ENCODE results near the gene TMEM141.
"Not testable (repeated sequence)": the region's sequence is repeated elsewhere in the genome, so short reads cannot be mapped to it uniquely, and the experiment has no call there.

TMEM141 gene

DNA sequence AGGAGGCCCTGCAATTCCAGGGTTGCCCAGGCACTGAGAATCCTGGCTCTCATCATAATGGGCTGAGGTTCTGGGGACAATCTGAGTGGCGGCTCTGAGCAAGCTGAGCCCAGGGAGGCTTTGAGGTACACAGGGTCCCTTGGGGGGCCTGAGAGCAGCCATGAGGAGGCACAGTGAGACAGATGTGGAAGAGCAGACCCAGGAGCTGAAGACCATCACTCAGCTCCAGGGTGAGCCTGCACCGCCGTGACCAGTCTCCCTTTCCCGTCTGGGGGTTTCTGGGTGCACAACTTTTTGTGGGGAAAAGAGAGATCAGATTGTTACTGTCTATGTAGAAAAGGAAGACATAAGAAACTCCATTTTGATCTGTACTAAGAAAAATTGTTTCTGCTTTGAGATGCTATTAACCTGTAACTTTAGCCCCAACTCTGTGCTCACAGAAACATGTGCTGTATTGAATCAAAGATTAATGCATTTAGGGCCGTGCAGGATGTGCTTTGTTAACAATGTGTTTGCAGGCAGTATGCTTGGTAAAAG lies 5.2 kb downstream of the TMEM141 start, which contains the start of gene CCDC183:
CCDC183 (plus strand) TSS at position 101 of the 537 bp plus-strand sequence; CDS start at position 161, 60 bp downstream.
- DNase-seq, result no peak

DNA sequence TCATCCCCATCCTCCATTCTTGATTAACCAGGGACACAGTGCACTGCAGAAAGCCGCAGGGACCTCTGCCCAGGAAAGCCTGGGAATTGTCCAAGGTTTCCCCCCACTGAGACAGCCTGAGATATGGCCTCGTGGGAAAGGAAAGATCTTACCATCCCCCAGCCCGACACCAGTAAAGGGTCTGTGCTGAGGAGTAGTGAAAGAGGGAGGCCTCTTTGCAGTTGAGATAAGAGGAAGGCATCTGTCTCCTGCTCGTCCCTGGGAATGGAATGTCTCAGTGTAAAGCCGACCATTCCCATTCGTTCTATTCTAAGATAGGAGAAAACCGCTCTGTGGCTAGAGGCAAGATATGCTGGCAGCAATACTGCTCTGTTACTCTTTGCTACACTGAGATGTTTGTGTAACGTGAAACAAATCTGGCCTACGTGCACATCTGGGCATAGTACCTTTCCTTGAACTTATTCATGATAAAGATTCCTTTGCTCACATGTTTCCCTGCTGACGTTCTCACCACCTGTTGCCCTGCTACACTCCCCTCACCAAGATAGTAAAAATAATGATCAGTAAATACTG lies 5.7 kb downstream of the TMEM141 start:
- DNase-seq, result not testable (repeated sequence)

DNA sequence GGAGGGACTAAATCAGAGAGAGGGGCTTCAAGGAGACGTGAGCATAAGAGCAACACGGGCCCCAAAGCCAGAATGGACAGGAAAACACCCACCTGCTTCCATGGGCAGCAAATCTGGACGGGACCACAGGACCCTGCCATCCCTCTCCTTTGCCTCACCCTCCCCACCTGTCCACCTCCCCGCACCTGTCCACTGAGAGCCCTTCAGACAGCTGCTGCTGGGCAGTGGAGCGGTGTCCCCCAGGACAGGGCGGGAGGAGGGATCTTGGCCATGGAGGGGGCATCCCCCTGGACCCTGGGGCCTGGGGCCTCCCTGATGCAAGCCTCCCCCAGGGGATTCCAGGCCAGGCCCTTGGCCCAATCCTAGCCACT lies 7.5 kb downstream of the TMEM141 start:
- no peak for DNase-seq

DNA sequence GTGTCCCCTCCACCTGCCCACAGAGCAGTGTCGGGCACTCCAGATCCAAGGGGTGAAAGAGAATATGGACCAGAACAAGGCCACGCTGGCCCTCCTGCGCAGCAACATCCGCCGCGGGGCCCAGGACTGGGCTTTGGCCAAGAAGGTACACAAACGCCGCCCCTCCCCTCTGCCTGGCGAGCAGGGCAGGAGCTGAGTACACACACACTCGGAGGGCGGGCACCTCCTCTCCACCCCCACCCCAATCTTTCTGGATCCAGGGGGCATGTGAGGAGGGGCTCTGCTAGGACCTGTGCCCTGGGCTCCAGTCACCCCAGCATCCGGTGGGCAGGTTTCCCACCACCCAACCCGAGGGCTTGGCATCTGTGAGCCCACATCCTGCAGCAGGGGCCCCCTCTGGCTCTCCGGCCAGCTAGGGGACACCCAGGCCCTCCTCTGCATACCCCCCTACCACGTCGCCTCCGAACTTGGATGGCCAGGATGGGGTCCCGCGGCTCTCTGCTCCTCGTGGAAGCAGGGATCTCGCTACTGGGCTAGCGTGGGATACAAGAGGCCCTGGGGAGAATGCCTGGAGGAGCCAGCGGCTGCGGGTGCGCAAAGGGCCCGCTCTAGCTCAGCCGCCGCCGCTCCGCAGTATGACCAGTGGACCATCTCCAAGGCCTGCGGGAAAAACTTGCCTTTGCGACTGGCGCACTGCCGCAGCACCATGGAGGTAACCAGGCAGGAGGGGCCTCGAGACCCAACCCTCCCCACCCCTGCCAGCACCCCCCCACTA lies 8.1 kb downstream of the TMEM141 start:
- no peak for DNase-seq

DNA sequence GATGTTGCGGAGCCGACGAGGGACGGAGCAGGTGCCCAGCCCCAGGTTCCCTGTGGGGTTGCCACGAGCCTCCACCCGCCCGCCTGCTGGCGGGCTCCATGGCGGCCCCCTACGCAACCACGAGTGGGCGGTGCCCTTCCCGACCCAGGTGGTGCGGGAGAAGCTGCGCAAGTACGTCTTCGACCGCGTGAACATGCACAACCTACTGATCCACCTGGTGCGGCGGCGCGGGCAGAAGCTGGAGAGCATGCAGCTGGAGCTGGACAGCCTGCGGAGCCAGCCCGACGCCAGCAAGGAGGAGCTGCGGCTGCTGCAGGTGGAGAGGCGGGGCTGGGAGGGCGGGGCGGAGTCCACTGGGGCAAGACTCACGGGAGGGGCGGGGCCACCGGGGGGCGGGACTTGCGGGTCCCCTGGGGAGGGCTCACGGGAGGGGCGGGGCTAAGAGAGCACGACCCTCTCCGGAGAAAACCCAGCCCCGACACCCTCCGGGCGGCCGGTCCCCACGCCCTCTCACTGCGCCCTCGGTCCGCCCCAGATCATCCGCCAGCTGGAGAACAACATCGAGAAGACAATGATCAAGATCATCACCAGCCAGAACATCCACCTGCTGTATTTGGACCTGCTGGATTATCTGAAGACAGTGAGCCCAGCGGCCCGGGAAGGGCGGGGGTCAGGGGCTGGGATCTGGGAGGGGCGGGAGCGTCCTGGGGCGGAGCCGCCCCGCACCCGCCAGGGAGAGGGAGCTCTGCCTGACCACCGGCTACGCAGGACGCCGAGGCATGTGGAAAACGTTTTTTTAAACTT lies 8.9 kb downstream of the TMEM141 start:
- peak; percentile 96 for DNase-seq

DNA sequence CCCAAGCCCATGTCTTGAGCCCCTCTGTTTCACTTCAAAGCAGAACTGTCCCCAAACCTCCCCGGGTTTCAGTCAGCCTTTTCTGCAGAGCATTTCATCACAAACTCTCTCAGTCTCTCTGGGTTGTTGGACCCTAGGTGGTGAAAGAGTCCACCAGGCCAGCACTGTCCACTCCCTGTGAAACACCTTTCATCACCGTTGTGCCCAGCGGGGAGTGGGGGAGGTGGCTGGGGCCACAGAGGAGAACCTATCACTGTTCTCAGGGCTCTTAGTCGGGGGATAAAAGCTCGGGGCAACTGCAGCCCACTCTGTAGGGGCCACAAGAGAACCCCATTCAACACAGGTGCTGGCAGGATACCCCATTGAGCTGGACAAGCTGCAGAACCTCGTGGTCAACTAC lies 11.2 kb downstream of the TMEM141 start:
- no peak for DNase-seq

DNA sequence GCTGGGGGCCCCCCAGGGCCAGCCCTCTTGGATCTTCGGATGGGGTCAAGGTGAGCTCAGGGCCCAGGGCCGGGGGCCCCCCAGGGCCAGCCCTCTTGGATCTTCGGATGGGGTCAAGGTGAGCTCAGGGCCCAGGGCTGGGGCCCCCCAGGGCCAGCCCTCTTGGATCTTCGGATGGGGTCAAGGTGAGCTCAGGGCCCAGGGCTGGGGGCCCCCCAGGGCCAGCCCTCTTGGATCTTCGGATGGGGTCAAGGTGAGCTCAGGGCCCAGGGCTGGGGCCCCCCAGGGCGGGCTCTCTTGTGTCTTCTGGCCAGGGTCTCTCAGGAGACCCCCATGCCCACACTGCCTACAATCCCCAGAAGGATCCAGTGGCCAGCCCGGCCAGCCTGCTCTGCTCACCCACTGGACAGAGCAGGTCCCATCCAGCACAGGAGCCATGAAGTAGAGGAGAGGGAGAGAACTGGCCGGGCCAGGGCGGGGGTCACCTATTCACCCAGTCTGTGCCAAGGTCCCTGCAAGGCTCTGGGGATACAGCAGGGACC lies 11.9 kb downstream of the TMEM141 start:
- DNase-seq, result not testable (repeated sequence)

DNA sequence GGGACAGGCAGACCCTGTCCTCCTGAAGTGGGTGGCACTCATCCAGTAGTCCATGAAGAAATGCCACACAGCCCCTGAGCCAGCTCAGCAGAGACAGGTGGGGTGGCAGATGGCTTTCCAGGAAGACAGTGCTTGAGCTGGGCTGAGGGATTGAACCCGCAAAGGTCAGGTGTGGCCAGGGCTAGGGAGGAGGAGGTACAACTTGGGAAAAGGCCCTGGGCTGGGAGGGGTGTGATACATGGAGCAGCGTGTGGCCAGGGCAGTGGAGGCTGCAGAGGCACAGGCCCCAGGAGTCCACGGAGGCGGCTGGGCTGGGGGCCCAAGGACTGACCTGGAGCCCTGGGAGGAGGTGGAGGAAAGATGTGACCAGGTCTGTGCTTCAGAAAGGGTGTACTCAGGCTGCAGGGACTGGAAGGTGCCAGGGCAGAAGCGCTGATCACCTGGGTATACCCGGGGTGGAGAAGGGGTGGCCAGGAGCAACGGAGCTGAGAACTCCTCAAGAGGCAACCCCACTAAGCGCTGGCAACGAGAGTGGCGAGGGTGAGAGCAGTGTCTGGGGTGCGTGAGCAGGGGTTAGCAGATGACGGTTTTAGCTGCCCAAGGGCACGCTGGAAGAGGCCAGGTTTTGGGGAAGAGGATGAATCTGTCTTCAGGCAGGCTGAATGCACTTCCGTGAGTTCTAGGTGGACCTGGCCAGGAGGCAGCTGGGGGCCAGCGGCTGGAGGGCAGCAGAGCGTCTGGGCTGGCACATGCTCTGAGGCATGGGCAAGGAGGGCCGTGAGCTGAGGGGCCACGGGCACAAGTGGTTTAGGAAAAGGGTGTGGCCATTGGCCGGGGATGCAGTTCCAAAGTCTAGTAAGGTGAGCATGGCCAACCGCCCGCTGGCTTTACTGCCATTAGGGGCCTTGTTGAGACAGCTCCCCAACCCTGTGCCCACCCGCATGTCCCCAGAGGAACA lies 12.7 kb downstream of the TMEM141 start:
- DNase-seq, result no peak

DNA sequence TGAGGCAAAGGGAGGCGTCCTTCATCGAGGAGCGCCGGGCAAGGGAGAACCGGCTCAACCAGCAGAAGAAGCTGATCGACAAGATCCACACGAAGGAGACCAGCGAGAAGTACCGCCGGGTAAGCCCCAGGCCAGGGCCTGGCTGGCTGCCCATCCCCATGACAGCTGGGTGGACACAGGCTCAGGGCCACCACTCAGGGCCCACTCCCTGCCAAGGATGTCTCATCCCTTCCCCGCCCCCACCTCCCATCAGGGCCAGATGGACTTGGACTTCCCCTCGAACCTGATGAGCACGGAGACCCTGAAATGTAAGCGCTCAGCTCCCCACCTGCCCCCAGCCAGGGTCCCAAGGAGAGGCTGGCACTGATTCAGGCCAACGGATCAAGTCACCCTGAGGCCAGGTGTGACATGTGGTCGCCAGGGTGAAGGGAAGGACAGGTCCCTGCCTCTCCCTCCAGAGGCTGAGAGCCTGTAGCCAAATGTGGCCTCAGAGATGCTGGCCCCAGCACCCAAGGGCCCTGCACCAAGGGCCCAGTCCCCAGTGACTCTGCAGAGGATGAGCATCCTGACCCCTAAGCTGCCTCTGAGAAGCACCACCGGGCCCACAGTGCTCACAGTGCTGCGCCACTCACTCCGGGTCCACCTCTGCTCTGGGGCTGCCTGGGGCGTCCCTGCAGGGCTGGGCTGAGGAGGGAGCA lies 13.5 kb downstream of the TMEM141 start:
- DNase-seq, result no peak

DNA sequence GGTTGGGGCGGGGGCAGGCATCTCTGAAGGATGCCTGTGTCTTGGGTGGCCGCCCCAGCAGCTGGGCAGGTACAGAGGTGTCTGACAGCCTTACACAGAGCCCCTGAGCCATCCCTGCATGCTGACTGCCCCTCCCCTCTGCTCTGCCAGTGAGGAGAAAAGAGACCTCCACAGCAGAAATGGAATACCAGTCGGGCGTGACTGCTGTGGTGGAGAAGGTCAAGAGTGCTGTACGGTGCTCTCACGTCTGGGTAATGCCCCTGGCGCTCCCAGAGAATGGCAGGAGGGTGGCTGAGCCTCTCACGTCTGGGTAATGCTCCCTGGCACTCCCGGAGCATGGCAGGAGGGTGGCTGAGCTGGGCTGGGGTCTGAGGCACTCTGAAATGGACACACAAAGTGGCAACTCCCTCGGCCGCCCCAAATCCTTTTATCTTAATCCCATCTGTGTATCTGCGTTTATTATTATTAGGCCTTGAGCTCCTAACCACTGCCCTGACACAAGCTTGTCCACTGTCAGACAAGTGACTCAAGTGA lies 14.1 kb downstream of the TMEM141 start:
- no peak for DNase-seq

DNA sequence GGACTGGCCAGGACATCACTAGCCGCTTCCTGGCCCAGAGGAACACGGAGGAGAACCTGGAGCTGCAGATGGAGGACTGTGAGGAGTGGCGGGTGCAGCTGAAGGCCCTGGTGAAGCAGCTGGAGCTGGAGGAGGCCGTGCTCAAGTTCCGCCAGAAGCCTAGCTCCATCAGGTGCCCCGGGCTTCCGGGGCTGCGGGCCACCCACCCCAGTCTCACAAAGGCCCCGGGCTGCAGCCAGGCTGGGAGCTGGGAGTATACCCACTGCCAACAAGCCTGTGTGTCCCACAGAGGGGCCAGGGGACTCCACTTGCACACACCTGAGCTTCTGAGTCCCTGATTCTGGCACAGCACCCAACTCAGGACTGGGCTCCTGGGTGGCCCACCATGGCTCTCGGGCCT lies 14.9 kb downstream of the TMEM141 start:
- no peak for DNase-seq

DNA sequence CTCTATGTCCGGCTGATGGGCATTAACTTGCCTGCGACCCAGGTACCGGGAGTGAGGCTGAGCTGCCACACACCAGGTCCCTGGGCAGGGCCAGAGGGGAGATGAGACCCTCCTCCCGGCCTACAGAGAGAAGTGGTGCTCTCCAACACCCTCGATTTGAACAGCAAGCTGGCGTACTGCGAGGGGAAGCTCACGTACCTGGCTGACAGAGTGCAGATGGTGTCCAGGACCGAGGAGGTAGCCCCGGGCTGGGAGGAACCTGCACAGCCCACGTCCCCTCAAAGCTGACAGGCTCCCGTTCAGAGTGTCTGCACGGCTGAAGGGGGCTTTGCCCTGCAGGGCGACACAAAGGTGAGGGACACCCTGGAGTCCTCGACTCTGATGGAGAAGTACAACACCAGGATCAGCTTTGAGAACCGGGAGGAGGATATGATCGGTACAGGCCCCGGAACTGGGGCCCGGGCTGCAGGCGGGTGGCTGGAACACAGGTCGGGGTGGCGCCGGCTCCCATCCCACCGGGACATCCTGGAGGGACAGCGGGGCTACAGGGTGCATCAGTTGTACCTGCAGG lies 15.6 kb downstream of the TMEM141 start:
- no peak for DNase-seq

DNA sequence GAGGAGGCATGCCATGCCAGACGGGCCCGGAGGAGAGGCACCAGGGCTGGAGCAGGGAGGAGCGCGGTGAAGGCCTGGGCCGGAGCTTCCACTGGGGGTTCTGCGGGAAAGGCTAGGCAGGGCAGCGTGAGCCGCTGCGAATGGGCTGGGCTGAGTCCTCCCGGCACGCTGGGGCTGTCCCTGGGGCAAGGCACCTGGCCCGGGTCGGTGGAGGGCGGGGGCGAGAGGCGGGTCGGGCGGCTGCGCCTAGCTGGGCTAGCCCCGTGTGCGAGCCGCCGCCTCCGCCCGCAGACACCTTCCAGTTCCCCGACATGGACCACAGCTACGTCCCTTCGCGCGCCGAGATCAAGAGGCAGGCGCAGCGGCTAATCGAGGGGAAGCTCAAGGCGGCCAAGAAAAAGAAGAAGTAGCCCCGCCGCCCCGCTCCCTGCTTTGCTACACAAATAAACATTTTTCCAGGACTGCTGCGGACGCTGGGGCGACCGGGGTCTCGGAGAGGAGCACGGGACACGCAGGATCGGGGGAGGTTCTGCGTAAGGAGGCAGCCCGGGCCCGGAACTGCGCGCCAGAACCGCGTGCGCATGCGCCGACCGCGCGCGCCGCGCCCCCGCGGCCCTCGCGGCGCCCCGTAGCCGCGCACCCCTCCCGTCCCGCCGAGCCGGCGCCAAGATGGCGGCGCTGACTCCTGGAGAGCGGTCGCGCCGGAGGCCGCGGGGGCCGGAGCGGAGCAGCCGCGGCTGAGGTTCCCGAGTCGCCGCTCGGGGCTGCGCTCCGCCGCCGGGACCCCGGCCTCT lies 16.3 kb downstream of the TMEM141 start, which contains the start of gene RABL6:
RABL6 (plus strand) TSS at position 668 of the 794 bp plus-strand sequence. CDS start 249 bp downstream, outside the sequence.
- peak; percentile 90 for DNase-seq

DNA sequence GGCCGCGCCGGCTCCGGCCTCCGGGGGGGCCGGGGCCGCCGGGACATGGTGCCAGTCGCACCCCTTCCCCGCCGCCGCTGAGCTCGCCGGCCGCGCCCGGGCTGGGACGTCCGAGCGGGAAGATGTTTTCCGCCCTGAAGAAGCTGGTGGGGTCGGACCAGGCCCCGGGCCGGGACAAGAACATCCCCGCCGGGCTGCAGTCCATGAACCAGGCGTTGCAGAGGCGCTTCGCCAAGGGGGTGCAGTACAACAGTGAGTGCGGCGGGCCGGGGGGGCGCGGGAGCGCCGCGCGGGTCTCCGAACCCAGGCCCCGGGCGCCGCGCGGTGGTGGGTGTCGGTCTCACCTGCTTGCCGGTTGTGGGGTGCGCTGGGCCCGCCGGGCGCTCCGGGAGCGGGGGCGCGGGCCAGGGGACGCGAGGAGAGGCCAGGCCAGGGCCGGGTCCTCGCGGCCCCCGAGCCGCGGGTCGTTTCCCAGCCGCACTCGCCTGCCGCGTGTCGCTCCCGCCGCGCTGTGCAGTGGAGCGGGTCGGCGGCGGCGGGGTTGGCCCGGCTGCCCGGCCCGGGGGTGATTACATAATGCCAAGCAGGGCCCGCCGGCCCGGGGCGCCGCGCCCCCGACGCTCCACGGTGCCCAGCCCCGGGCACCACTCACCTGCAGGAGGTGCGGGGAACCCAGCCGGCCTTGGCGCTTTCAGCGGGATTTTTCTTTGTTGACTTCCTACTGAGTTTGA lies 17.1 kb downstream of the TMEM141 start:
- DNase-seq, result peak; percentile 47

DNA sequence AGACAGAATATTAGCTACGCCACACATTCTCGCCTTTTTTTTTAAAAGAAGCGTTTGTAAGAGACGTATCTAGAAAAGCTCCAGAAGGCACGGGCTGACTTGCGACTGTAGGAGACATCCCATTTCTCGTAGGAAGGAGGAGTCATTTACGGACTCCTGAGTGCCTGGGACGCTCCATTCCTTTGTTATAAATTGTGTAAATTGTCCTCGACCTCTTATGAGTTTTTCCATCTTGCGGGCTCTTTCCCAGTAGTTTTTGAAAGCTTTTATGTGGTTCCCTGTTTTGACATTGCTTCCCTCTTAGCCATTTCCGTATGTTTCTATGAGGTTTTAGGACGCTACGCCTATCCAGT lies 17.6 kb downstream of the TMEM141 start:
- DNase-seq, result peak; percentile 49

DNA sequence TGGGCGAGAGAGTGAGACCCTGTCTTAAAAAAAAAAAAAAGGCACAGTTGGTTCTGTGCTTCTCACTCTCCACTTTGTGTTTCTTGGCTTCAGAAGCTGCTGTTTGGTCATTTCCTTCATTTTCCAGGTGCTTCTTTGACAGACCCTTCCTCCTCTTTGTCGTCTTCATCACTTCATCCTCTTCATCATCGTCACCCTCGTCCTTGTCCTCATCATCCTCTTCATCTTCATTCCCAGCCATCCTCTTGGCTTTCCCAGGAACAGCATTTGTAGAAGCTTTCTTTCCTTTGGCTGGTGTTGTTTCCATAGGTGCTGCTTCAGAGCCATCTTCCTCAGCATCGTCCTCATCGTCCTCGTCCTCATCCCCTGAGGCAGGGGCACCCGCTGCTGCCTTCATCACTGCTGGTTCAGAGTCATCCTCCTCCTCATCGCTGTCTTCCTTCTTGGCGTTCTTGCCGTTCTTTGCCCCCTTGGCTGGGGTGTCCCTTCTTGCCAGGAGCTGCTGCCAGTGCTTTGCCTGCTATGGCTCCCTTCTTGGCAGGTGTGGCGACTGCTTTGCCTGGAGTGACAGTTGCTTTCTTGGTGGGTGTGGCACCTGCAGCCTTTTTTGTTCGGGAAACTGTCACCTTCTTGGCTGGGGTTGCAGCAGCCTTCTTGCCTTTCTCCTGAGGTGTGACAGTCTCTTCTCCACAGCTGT lies 23.7 kb downstream of the TMEM141 start:
- no peak for DNase-seq

DNA sequence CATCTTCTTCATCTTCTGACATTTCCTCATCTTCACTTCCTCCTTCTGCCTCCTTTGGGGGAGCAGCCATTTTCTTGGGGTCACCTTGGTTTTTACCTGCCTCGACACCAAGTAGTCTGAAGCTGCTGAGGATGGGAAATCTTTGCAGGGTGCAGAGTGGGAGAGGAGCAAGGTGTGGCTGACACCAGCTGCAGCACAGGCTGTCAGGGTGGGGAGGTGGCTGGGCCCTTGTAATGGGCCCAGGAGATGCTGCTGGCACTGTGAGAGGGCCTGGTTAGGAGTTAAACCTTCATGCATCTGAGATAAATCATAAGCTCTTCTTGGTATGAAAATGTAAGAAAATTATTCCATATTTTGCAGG lies 24.3 kb downstream of the TMEM141 start:
- no peak for DNase-seq

Measured in hematopoietic multipotent progenitor cell treated with erythropoietin and hydrocortisone succinate and interleukin-3 and kit ligand, for 4 days (in vitro differentiated cells).